ENCODE measurements around the gene ELMOD3. TPM values are rescaled to one million over a fixed set of nuclear protein-coding genes. Genes with fewer than 3 reads are reported as not detected.

The ELMOD3 gene
- total RNA-seq (10 to 100 TPM in 1 of 2 donors, 1 to 10 TPM in 1; 5.5 to 15.8 TPM), polyA plus RNA-seq (1 to 10 TPM; 6.3 to 9.7 TPM)

DNA sequence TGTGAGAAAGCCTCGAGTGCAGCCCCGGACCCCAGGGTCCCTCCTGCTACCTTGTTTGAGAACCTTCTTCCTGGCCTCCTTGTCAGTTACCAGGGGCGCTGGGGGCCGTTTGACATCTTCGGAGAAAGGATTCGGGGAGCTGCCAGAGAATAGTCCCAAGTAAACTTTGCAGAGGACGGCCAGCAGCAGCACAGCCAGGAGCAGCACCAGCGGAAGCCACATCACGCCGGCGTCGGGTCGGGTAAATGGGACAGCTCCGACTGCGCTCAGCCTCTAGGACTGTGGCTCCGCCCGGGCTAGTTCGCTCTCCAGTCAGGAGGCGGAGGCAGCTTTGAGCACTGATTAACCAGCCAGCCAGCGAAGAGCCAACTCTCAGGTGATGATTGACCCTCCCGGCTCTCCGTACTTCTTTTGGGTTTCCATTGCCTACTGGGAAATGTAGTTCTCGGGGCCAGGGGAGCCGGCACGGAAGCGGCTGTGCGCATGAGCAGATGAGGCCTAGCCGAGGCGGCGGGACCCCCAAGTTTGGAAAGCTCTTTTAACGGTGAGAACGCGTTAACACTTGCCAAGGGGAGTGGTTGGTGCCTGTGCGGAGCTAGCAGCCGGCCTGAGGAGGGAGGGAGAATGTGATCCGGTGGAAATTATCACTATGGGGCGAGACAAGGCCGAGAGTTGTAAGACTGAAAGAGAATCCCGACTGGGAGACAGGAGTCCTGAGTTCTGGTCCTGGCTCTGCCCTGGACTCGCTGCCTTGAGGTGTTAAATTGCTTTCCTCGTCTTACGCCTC lies at the start of gene ELMOD3, which contains the start of gene RETSAT:
Gene ELMOD3, plus strand, starts transcription at position 484 of the 787 bp plus-strand sequence. CDS start 2,430 bp downstream, outside the sequence.
Gene RETSAT, minus strand, starts transcription at position 243 of the 787 bp plus-strand sequence. Its CDS starts 21 bp downstream, at position 222.
- peak within 1 kb of the TSS; percentile 70 to 92 for H3K9ac ChIP-seq (ENCODE audit: low read depth in 1 of 2, low read length in 2 of 2)
- no peaks in the 10 kb centered on the region for H3K9me3 ChIP-seq (ENCODE audit: control insufficient read depth in 4 of 4, low read length in 3 of 4)
- peak; percentile 91 for DNase-seq (ENCODE audit: low spot score)
- peaks cover 3 to 29% (median 22%) of the 10 kb centered on the region in 4 donors for H3K36me3 ChIP-seq (ENCODE audit: control insufficient read depth in 4 of 4, insufficient read depth in 3 of 4, low read depth in 1 of 4, low read length in 3 of 4)
- H3K4me3 ChIP-seq (ENCODE audit: low read depth in 1 of 3, low read length in 3 of 3) = peak within 1 kb of the TSS; percentile 68 to 86 (median 83)
- H3K27me3 ChIP-seq (ENCODE audit: control insufficient read depth in 4 of 4, insufficient read depth in 4 of 4, low read length in 3 of 4) = no peaks in the 10 kb centered on the region
- H3K27ac ChIP-seq (ENCODE audit: low read depth in 1 of 2, low read length in 2 of 2) = peak within 1 kb of the TSS; percentile 73 to 85
- peak; percentile 100 for TF ChIP-seq TAF1 (conservative IDR thresholded peaks at IDR 0.05)
- peak; percentile 85 for TF ChIP-seq YY1 (IDR thresholded peaks at IDR 0.05)
- TF ChIP-seq, protein P1, sequence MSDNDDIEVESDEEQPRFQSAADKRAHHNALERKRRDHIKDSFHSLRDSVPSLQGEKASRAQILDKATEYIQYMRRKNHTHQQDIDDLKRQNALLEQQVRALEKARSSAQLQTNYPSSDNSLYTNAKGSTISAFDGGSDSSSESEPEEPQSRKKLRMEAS (IDR thresholded peaks at IDR 0.05) = peak; percentile 11
- peak; percentile 88 for TF ChIP-seq SP1 (IDR thresholded peaks at IDR 0.05)
- TF ChIP-seq JUND (IDR thresholded peaks at IDR 0.05) = peak; percentile 34 to 41
- TF ChIP-seq EGR1 (IDR thresholded peaks at IDR 0.05; ENCODE audit: low read depth in 2 of 2) = peak in 1 of 2 donors; percentile 58
- TF ChIP-seq RXRA (IDR thresholded peaks at IDR 0.05) = peak; percentile 44 to 48
- TF ChIP-seq, protein P2, sequence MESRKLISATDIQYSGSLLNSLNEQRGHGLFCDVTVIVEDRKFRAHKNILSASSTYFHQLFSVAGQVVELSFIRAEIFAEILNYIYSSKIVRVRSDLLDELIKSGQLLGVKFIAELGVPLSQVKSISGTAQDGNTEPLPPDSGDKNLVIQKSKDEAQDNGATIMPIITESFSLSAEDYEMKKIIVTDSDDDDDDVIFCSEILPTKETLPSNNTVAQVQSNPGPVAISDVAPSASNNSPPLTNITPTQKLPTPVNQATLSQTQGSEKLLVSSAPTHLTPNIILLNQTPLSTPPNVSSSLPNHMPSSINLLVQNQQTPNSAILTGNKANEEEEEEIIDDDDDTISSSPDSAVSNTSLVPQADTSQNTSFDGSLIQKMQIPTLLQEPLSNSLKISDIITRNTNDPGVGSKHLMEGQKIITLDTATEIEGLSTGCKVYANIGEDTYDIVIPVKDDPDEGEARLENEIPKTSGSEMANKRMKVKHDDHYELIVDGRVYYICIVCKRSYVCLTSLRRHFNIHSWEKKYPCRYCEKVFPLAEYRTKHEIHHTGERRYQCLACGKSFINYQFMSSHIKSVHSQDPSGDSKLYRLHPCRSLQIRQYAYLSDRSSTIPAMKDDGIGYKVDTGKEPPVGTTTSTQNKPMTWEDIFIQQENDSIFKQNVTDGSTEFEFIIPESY (IDR thresholded peaks at IDR 0.05) = peak; percentile 97
- TF ChIP-seq, protein P3, sequence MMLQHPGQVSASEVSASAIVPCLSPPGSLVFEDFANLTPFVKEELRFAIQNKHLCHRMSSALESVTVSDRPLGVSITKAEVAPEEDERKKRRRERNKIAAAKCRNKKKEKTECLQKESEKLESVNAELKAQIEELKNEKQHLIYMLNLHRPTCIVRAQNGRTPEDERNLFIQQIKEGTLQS (IDR thresholded peaks at IDR 0.05) = peak; percentile 29
- no peak for TF ChIP-seq HNF4A (conservative IDR thresholded peaks at IDR 0.05)
- TF ChIP-seq GABPA (IDR thresholded peaks at IDR 0.05 in 1 of 2, conservative IDR thresholded peaks at IDR 0.05 in 1 of 2) = peak in 1 of 2 donors; percentile 69
- TF ChIP-seq FOXA2 (IDR thresholded peaks at IDR 0.05) = no peak
- peak; percentile 15 for TF ChIP-seq NR2F2 (IDR thresholded peaks at IDR 0.05)
- TF ChIP-seq, protein P4, sequence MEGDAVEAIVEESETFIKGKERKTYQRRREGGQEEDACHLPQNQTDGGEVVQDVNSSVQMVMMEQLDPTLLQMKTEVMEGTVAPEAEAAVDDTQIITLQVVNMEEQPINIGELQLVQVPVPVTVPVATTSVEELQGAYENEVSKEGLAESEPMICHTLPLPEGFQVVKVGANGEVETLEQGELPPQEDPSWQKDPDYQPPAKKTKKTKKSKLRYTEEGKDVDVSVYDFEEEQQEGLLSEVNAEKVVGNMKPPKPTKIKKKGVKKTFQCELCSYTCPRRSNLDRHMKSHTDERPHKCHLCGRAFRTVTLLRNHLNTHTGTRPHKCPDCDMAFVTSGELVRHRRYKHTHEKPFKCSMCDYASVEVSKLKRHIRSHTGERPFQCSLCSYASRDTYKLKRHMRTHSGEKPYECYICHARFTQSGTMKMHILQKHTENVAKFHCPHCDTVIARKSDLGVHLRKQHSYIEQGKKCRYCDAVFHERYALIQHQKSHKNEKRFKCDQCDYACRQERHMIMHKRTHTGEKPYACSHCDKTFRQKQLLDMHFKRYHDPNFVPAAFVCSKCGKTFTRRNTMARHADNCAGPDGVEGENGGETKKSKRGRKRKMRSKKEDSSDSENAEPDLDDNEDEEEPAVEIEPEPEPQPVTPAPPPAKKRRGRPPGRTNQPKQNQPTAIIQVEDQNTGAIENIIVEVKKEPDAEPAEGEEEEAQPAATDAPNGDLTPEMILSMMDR (IDR thresholded peaks at IDR 0.05; ENCODE audit: low read depth, low read length, missing input control) = no peak
- peak; percentile 72 for TF ChIP-seq FOXA1 (IDR thresholded peaks at IDR 0.05)
- TF ChIP-seq HNF4G (IDR thresholded peaks at IDR 0.05) = no peak
- peak; percentile 50 to 64 for TF ChIP-seq RAD21 (IDR thresholded peaks at IDR 0.05)
- TF ChIP-seq, protein P5, sequence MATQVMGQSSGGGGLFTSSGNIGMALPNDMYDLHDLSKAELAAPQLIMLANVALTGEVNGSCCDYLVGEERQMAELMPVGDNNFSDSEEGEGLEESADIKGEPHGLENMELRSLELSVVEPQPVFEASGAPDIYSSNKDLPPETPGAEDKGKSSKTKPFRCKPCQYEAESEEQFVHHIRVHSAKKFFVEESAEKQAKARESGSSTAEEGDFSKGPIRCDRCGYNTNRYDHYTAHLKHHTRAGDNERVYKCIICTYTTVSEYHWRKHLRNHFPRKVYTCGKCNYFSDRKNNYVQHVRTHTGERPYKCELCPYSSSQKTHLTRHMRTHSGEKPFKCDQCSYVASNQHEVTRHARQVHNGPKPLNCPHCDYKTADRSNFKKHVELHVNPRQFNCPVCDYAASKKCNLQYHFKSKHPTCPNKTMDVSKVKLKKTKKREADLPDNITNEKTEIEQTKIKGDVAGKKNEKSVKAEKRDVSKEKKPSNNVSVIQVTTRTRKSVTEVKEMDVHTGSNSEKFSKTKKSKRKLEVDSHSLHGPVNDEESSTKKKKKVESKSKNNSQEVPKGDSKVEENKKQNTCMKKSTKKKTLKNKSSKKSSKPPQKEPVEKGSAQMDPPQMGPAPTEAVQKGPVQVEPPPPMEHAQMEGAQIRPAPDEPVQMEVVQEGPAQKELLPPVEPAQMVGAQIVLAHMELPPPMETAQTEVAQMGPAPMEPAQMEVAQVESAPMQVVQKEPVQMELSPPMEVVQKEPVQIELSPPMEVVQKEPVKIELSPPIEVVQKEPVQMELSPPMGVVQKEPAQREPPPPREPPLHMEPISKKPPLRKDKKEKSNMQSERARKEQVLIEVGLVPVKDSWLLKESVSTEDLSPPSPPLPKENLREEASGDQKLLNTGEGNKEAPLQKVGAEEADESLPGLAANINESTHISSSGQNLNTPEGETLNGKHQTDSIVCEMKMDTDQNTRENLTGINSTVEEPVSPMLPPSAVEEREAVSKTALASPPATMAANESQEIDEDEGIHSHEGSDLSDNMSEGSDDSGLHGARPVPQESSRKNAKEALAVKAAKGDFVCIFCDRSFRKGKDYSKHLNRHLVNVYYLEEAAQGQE (IDR thresholded peaks at IDR 0.05) = peak; percentile 96
- WGBS = under 1% methylated on average over 42 of the region's 42 CpGs
- H3K4me1 ChIP-seq (ENCODE audit: control insufficient read depth in 4 of 4, insufficient read depth in 4 of 4, low read length in 3 of 4) = peaks cover 6 to 24% (median 16%) of the 10 kb centered on the region in 4 donors
